ENCODE measurements around the gene TTI1. TPM values are rescaled to one million over a fixed set of nuclear protein-coding genes. Genes with fewer than 3 reads are reported as not detected.

TTI1 gene
- total RNA-seq, 1 donor from 2014 or later, result 51.9 TPM

GRCh38 chr20:37954190-37954589 lies 79.1 kb downstream of the TTI1 start:
- Mint-ChIP-seq H3K9me3 (ENCODE audit: low read depth) (no peaks in the 10 kb centered on the region), H3K27me3 (no peaks in the 10 kb centered on the region), H3K36me3 (ENCODE audit: insufficient read depth) (peaks cover 2% of the 10 kb centered on the region), H3K4me1 (ENCODE audit: low read depth) (no peaks in the 10 kb centered on the region), H3K4me3 (ENCODE audit: low read depth) (no peak overlapping the region), H3K27ac (no peak overlapping the region)
- TF ChIP-seq, protein P1, sequence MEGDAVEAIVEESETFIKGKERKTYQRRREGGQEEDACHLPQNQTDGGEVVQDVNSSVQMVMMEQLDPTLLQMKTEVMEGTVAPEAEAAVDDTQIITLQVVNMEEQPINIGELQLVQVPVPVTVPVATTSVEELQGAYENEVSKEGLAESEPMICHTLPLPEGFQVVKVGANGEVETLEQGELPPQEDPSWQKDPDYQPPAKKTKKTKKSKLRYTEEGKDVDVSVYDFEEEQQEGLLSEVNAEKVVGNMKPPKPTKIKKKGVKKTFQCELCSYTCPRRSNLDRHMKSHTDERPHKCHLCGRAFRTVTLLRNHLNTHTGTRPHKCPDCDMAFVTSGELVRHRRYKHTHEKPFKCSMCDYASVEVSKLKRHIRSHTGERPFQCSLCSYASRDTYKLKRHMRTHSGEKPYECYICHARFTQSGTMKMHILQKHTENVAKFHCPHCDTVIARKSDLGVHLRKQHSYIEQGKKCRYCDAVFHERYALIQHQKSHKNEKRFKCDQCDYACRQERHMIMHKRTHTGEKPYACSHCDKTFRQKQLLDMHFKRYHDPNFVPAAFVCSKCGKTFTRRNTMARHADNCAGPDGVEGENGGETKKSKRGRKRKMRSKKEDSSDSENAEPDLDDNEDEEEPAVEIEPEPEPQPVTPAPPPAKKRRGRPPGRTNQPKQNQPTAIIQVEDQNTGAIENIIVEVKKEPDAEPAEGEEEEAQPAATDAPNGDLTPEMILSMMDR (IDR thresholded peaks at IDR 0.05; ENCODE audit: unreplicated experiment), result no peak
- DNase-seq (ENCODE audit: low spot score, unreplicated experiment), result no peak

- Mint-ChIP-seq H3K27me3 (no peaks in the 10 kb centered on the region), H3K9me3 (ENCODE audit: low read depth) (peaks cover 11% of the 10 kb centered on the region), H3K36me3 (ENCODE audit: insufficient read depth) (peaks cover 2% of the 10 kb centered on the region), H3K27ac (no peak overlapping the region), H3K4me1 (ENCODE audit: low read depth) (peaks cover 9% of the 10 kb centered on the region), H3K4me3 (ENCODE audit: low read depth) (no peak overlapping the region)
- TF ChIP-seq, protein P1 (IDR thresholded peaks at IDR 0.05; ENCODE audit: unreplicated experiment), result no peak
- DNase-seq (ENCODE audit: low spot score, unreplicated experiment), result no peak
Measured at GRCh38 chr20:37948956-37949355, 84.3 kb downstream of the TTI1 start.

DNA sequence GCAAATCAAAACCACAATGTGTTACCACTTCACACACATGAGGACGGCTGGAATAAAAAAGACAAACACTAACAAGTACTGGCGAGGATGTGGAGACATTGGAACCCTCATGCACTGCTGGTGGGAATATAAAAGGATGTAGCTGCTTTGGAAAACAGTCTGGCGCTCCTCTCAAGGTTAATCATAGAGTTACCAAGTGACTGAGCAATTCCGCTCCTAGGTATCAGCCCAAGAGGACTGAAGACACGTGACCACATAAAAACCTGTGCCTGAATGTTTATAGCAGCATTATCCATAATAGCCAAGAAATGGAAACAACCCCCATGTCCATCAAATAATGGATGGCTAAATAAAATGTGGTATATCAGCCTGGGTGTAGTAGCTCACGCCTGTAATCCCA lies 85.3 kb downstream of the TTI1 start:
- H3K4me3 Mint-ChIP-seq (ENCODE audit: low read depth), result no peak overlapping the region
- no peak for DNase-seq (ENCODE audit: low spot score, unreplicated experiment)
- H3K27me3 Mint-ChIP-seq, result no peaks in the 10 kb centered on the region
- peaks cover 9% of the 10 kb centered on the region for H3K4me1 Mint-ChIP-seq (ENCODE audit: low read depth)
- H3K9me3 Mint-ChIP-seq (ENCODE audit: low read depth), result peaks cover 11% of the 10 kb centered on the region
- peaks cover 2% of the 10 kb centered on the region for H3K36me3 Mint-ChIP-seq (ENCODE audit: insufficient read depth)
- TF ChIP-seq, protein P1 (IDR thresholded peaks at IDR 0.05; ENCODE audit: unreplicated experiment), result no peak
- no peak overlapping the region for H3K27ac Mint-ChIP-seq

DNA sequence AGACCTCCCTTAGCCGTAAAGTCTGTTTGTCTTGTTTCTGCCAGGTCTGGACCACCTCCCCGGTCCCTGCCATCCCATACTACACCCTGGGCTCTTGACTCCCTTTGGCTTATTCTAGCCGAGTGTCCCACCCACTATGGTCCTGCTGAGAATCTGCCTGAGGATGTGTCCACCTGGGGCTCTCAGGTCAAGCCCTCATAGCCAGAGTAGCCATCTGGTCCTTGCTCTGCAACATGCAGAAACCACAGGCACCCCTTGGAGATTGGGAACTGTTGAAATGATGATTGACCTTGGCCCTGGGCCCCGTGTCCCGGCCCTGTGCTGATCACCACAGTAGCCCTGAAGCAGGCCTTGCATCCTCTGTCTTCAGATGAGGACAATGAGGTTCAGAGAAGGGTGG lies 86.3 kb downstream of the TTI1 start:
- Mint-ChIP-seq H3K27me3 (no peaks in the 10 kb centered on the region), H3K36me3 (ENCODE audit: insufficient read depth) (peaks cover 2% of the 10 kb centered on the region), H3K27ac (no peak overlapping the region), H3K9me3 (ENCODE audit: low read depth) (peaks cover 11% of the 10 kb centered on the region), H3K4me3 (ENCODE audit: low read depth) (no peak overlapping the region), H3K4me1 (ENCODE audit: low read depth) (peaks cover 9% of the 10 kb centered on the region)
- DNase-seq (ENCODE audit: low spot score, unreplicated experiment), result no peak
- TF ChIP-seq, protein P1 (IDR thresholded peaks at IDR 0.05; ENCODE audit: unreplicated experiment), result no peak

DNA sequence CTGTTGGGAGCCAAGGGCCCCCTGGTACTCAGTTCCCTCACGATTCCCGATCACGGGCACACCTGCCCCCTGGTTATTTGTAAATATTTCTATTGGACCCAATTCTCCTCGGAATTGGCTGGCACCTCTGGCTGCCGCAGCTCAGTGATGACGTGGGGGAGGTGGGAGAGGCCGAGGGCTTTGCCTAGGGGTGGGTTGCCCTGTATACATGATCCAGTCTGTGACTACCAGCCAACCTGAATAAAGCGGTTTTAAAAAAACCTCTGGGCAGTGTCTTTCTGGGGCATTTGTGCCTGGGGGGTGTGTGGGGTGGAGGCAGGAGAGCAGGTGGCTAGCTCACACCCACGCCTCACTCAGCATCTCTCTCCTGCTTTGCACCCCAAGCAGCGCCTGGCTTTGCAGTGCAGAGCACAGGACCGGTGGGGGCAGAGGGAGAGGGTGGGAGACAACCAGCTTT lies 88.1 kb downstream of the TTI1 start:
- peaks cover 12% of the 10 kb centered on the region for H3K4me1 Mint-ChIP-seq (ENCODE audit: low read depth)
- DNase-seq (ENCODE audit: low spot score, unreplicated experiment), result no peak
- H3K27ac Mint-ChIP-seq, result no peak overlapping the region
- TF ChIP-seq, protein P1 (IDR thresholded peaks at IDR 0.05; ENCODE audit: unreplicated experiment), result no peak
- no peaks in the 10 kb centered on the region for H3K36me3 Mint-ChIP-seq (ENCODE audit: insufficient read depth)
- no peaks in the 10 kb centered on the region for H3K27me3 Mint-ChIP-seq
- H3K9me3 Mint-ChIP-seq (ENCODE audit: low read depth), result peaks cover 11% of the 10 kb centered on the region
- H3K4me3 Mint-ChIP-seq (ENCODE audit: low read depth), result no peak overlapping the region

Measured in progenitor cell of endocrine pancreas (in vitro differentiated cells).